Measurements from ENCODE around the gene PSME4.

DNA sequence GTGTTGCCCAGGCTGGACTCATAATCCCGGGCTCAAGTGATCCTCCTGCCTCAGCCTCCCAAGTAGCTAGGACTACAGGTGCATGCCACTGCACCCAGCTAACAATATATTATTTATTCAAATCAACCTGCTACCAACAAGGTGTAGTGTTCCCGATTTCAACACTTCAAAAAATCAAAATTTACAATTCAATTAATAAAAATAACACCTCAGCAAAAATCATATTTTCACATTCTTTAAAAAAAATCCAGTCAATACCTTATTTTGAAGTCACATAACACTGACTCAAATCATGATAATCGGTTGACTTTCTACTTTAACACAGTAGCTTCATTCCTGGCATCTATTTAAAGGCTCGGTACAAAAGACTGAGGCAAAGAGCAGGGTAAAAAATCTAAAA is 118.3 kb downstream of the PSME4 start:
- TF ChIP-seq, protein P1, sequence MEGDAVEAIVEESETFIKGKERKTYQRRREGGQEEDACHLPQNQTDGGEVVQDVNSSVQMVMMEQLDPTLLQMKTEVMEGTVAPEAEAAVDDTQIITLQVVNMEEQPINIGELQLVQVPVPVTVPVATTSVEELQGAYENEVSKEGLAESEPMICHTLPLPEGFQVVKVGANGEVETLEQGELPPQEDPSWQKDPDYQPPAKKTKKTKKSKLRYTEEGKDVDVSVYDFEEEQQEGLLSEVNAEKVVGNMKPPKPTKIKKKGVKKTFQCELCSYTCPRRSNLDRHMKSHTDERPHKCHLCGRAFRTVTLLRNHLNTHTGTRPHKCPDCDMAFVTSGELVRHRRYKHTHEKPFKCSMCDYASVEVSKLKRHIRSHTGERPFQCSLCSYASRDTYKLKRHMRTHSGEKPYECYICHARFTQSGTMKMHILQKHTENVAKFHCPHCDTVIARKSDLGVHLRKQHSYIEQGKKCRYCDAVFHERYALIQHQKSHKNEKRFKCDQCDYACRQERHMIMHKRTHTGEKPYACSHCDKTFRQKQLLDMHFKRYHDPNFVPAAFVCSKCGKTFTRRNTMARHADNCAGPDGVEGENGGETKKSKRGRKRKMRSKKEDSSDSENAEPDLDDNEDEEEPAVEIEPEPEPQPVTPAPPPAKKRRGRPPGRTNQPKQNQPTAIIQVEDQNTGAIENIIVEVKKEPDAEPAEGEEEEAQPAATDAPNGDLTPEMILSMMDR (conservative IDR thresholded peaks at IDR 0.05; ENCODE audit: low read depth in 2 of 2): no peak
- no peak for TF ChIP-seq EZH2 (IDR thresholded peaks at IDR 0.05; ENCODE audit: low read depth, unreplicated experiment)
- TF ChIP-seq POLR2AphosphoS5 (IDR thresholded peaks at IDR 0.05; ENCODE audit: low read depth): no peak
- no peak for TF ChIP-seq JUNB (IDR thresholded peaks at IDR 0.05; ENCODE audit: unreplicated experiment)
- TF ChIP-seq EZH2phosphoT487 (IDR thresholded peaks at IDR 0.05; ENCODE audit: unreplicated experiment): no peak
- TF ChIP-seq ZNF331 (CRISPR knock-in tag; IDR thresholded peaks at IDR 0.05; ENCODE audit: low read depth): no peak
- TF ChIP-seq, protein P2, sequence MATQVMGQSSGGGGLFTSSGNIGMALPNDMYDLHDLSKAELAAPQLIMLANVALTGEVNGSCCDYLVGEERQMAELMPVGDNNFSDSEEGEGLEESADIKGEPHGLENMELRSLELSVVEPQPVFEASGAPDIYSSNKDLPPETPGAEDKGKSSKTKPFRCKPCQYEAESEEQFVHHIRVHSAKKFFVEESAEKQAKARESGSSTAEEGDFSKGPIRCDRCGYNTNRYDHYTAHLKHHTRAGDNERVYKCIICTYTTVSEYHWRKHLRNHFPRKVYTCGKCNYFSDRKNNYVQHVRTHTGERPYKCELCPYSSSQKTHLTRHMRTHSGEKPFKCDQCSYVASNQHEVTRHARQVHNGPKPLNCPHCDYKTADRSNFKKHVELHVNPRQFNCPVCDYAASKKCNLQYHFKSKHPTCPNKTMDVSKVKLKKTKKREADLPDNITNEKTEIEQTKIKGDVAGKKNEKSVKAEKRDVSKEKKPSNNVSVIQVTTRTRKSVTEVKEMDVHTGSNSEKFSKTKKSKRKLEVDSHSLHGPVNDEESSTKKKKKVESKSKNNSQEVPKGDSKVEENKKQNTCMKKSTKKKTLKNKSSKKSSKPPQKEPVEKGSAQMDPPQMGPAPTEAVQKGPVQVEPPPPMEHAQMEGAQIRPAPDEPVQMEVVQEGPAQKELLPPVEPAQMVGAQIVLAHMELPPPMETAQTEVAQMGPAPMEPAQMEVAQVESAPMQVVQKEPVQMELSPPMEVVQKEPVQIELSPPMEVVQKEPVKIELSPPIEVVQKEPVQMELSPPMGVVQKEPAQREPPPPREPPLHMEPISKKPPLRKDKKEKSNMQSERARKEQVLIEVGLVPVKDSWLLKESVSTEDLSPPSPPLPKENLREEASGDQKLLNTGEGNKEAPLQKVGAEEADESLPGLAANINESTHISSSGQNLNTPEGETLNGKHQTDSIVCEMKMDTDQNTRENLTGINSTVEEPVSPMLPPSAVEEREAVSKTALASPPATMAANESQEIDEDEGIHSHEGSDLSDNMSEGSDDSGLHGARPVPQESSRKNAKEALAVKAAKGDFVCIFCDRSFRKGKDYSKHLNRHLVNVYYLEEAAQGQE (IDR thresholded peaks at IDR 0.05; ENCODE audit: unreplicated experiment): no peak
- TF ChIP-seq, protein P3, sequence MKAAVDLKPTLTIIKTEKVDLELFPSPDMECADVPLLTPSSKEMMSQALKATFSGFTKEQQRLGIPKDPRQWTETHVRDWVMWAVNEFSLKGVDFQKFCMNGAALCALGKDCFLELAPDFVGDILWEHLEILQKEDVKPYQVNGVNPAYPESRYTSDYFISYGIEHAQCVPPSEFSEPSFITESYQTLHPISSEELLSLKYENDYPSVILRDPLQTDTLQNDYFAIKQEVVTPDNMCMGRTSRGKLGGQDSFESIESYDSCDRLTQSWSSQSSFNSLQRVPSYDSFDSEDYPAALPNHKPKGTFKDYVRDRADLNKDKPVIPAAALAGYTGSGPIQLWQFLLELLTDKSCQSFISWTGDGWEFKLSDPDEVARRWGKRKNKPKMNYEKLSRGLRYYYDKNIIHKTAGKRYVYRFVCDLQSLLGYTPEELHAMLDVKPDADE (IDR thresholded peaks at IDR 0.05): no peak
- TF ChIP-seq CREB1 (CRISPR knock-in tag; IDR thresholded peaks at IDR 0.05; ENCODE audit: low read depth): no peak
- TF ChIP-seq, protein P4, sequence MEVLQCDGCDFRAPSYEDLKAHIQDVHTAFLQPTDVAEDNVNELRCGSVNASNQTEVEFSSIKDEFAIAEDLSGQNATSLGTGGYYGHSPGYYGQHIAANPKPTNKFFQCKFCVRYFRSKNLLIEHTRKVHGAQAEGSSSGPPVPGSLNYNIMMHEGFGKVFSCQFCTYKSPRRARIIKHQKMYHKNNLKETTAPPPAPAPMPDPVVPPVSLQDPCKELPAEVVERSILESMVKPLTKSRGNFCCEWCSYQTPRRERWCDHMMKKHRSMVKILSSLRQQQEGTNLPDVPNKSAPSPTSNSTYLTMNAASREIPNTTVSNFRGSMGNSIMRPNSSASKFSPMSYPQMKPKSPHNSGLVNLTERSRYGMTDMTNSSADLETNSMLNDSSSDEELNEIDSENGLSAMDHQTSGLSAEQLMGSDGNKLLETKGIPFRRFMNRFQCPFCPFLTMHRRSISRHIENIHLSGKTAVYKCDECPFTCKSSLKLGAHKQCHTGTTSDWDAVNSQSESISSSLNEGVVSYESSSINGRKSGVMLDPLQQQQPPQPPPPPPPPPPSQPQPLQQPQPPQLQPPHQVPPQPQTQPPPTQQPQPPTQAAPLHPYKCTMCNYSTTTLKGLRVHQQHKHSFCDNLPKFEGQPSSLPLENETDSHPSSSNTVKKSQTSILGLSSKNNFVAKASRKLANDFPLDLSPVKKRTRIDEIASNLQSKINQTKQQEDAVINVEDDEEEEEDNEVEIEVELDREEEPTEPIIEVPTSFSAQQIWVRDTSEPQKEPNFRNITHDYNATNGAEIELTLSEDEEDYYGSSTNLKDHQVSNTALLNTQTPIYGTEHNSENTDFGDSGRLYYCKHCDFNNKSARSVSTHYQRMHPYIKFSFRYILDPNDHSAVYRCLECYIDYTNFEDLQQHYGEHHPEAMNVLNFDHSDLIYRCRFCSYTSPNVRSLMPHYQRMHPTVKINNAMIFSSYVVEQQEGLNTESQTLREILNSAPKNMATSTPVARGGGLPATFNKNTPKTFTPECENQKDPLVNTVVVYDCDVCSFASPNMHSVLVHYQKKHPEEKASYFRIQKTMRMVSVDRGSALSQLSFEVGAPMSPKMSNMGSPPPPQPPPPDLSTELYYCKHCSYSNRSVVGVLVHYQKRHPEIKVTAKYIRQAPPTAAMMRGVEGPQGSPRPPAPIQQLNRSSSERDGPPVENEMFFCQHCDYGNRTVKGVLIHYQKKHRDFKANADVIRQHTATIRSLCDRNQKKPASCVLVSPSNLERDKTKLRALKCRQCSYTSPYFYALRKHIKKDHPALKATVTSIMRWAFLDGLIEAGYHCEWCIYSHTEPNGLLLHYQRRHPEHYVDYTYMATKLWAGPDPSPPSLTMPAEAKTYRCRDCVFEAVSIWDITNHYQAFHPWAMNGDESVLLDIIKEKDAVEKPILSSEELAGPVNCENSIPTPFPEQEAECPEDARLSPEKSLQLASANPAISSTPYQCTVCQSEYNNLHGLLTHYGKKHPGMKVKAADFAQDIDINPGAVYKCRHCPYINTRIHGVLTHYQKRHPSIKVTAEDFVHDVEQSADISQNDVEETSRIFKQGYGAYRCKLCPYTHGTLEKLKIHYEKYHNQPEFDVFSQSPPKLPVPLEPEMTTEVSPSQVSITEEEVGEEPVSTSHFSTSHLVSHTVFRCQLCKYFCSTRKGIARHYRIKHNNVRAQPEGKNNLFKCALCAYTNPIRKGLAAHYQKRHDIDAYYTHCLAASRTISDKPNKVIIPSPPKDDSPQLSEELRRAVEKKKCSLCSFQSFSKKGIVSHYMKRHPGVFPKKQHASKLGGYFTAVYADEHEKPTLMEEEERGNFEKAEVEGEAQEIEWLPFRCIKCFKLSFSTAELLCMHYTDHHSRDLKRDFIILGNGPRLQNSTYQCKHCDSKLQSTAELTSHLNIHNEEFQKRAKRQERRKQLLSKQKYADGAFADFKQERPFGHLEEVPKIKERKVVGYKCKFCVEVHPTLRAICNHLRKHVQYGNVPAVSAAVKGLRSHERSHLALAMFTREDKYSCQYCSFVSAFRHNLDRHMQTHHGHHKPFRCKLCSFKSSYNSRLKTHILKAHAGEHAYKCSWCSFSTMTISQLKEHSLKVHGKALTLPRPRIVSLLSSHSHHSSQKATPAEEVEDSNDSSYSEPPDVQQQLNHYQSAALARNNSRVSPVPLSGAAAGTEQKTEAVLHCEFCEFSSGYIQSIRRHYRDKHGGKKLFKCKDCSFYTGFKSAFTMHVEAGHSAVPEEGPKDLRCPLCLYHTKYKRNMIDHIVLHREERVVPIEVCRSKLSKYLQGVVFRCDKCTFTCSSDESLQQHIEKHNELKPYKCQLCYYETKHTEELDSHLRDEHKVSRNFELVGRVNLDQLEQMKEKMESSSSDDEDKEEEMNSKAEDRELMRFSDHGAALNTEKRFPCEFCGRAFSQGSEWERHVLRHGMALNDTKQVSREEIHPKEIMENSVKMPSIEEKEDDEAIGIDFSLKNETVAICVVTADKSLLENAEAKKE (CRISPR knock-in tag; IDR thresholded peaks at IDR 0.05): no peak
- TF ChIP-seq ZNF114 (CRISPR knock-in tag; IDR thresholded peaks at IDR 0.05): no peak
- TF ChIP-seq NANOG (IDR thresholded peaks at IDR 0.05; ENCODE audit: borderline replicate concordance): no peak
- TF ChIP-seq STAT1 (IDR thresholded peaks at IDR 0.05; ENCODE audit: unreplicated experiment): no peak

Measured in GM23338 (cell line).